H1 (cell line): ENCODE measurements around the gene UBXN11. TPM values are rescaled to one million over a fixed set of nuclear protein-coding genes. Genes with fewer than 3 reads are reported as not detected.

Experiments used
- CTCF ChIA-PET: fragments of 300-600 bp; sonication (Branson Sonifier 250); formaldehyde crosslinking; loops from one replicate; lab custom pipeline; 2021; ENCODE audit not compliant: partially characterized antibody; lab: Charles Lee
- POLR2A ChIA-PET: fragments of 300-600 bp; sonication (Branson Sonifier 250); formaldehyde crosslinking; loops from one replicate; lab custom pipeline; 2021; ENCODE audit warnings: inconsistent platforms; ENCODE audit not compliant: partially characterized antibody; lab: Charles Lee
- DNase-seq, 2 experiments: peaks; one replicate each; pipeline versions ENCODE4 v3.0.0 to v3.0.0-alpha.2; 2010 to 2022; ENCODE audit warnings: low spot score in 2 of 2, low read depth in 1 of 2, mixed read lengths in 1 of 2
- FAIRE-seq: peaks from 2 replicates; lab custom pipeline; 2011; peaks lifted over from hg19 to GRCh38; lab: Jason Lieb, UNC
- H2AFZ ChIP-seq: 2 replicates; pipeline ENCODE4 v1.8.1; 2012; ENCODE audit warnings: low read length, inconsistent platforms
- H2AK5ac ChIP-seq: 2 replicates; pipeline ENCODE4 v1.6.1; 2013; ENCODE audit warnings: low read depth, low read length
- H2BK120ac ChIP-seq: replicated peaks from 2 replicates; pipeline ENCODE3; 2013; ENCODE audit warnings: low read depth, low read length, inconsistent platforms
- H2BK12ac ChIP-seq: 2 replicates; pipeline ENCODE4 v1.6.1; 2013; ENCODE audit warnings: low read depth, low read length
- H2BK15ac ChIP-seq: 2 replicates; pipeline ENCODE4 v1.6.1; 2013; ENCODE audit warnings: low read length
- H2BK20ac ChIP-seq: 2 replicates; pipeline ENCODE4 v1.6.1; 2013; ENCODE audit warnings: low read length
- H2BK5ac ChIP-seq: 2 replicates; pipeline ENCODE4 v1.6.1; 2013; ENCODE audit warnings: low read depth, low read length
- H3K14ac ChIP-seq: 2 replicates; pipeline ENCODE4 v1.6.1; 2013; ENCODE audit warnings: inconsistent platforms; ENCODE audit not compliant: insufficient read length
- H3K18ac ChIP-seq: 2 replicates; pipeline ENCODE4 v1.6.1; 2013; ENCODE audit warnings: low read length; ENCODE audit errors: extremely low read depth
- H3K23ac ChIP-seq: 2 replicates; pipeline ENCODE4 v1.6.1; 2013; ENCODE audit warnings: inconsistent platforms; ENCODE audit not compliant: insufficient read length
- H3K23me2 ChIP-seq: 2 replicates; pipeline ENCODE4 v1.6.1; 2013; ENCODE audit warnings: low read depth, low read length
- H3K27ac ChIP-seq: 2 replicates; pipeline ENCODE4 v1.6.1; 2011; ENCODE audit warnings: low read depth, low read length, inconsistent platforms
- H3K27me3 ChIP-seq, 4 experiments: replicated peaks in 1 of 4; 1 replicate in 1 of 4; 2 replicates in 3 of 4; pipeline versions ENCODE4 v1.6.1 to v1.8.1; 2011 to 2013; ENCODE audit warnings: low read length in 3 of 4, mild to moderate bottlenecking in 3 of 4, inconsistent platforms in 2 of 4, mixed read lengths in 2 of 4, moderate library complexity in 1 of 4; ENCODE audit not compliant: control insufficient read depth in 3 of 4, insufficient read depth in 3 of 4; ENCODE audit errors: extremely low read depth in 1 of 4
- H3K36me3 ChIP-seq, 4 experiments: 2 replicates each; pipeline versions ENCODE4 v1.6.1 to v1.8.1; 2011 to 2013; ENCODE audit warnings: mild to moderate bottlenecking in 4 of 4, low read length in 3 of 4, moderate library complexity in 2 of 4, control low read depth in 1 of 4, inconsistent platforms in 1 of 4; ENCODE audit not compliant: insufficient read depth in 4 of 4, control insufficient read depth in 2 of 4
- H3K4ac ChIP-seq: replicated peaks from 2 replicates; pipeline ENCODE3; 2013; ENCODE audit warnings: low read length, low read depth, mixed read lengths, inconsistent platforms; ENCODE audit not compliant: insufficient read length
- H3K4me1 ChIP-seq, 4 experiments: replicated peaks in 1 of 4; 1 replicate in 1 of 4; 2 replicates in 3 of 4; pipeline versions ENCODE4 v1.6.1 to v1.8.1; 2011 to 2013; ENCODE audit warnings: low read length in 3 of 4, inconsistent platforms in 2 of 4, mixed read lengths in 1 of 4; ENCODE audit not compliant: insufficient read depth in 4 of 4, control insufficient read depth in 3 of 4
- H3K4me2 ChIP-seq, 2 experiments: 2 replicates each; pipeline versions ENCODE4 v1.6.1 to v1.8.1; 2011 to 2013; ENCODE audit warnings: low read depth in 2 of 2, low read length in 2 of 2, control low read depth in 1 of 2, inconsistent platforms in 1 of 2, mild to moderate bottlenecking in 1 of 2; ENCODE audit not compliant: insufficient read depth in 1 of 2
- H3K4me3 ChIP-seq, 4 experiments: fragments of 200-600, 300-600 bp in 1 of 4; sonication (generic), shearing (Covaris generic), sonication (Bioruptor Twin) in 1 of 4; 2 replicates each; pipeline versions ENCODE4 v1.5.1 to v1.8.1; 2011 to 2016; ENCODE audit warnings: low read length in 4 of 4, low read depth in 3 of 4, control low read depth in 2 of 4, inconsistent platforms in 2 of 4, mild to moderate bottlenecking in 2 of 4, mixed read lengths in 1 of 4, moderate library complexity in 1 of 4; ENCODE audit not compliant: insufficient read depth in 2 of 4; ENCODE audit errors: extremely low read depth in 1 of 4
- H3K56ac ChIP-seq: replicated peaks from 2 replicates; pipeline ENCODE3; 2013; ENCODE audit warnings: low read depth, mild to moderate bottlenecking, mixed read lengths, low read length, inconsistent platforms; ENCODE audit not compliant: insufficient read length
- H3K79me1 ChIP-seq: 2 replicates; pipeline ENCODE4 v1.6.1; 2013; ENCODE audit warnings: low read depth, low read length, control low read depth
- H3K79me2 ChIP-seq, 2 experiments: 2 replicates each; pipeline versions ENCODE4 v1.6.1 to v1.8.1; 2012 to 2013; ENCODE audit warnings: low read length in 2 of 2, mild to moderate bottlenecking in 2 of 2, inconsistent platforms in 1 of 2; ENCODE audit not compliant: insufficient read depth in 2 of 2, control insufficient read depth in 1 of 2
- H3K9ac ChIP-seq, 4 experiments: replicated peaks in 1 of 4; 1 replicate in 1 of 4; 2 replicates in 3 of 4; pipeline versions ENCODE4 v1.6.1 to v1.8.1; 2011 to 2013; ENCODE audit warnings: low read depth in 3 of 4, low read length in 3 of 4, control low read depth in 2 of 4, mild to moderate bottlenecking in 2 of 4, moderate library complexity in 2 of 4, inconsistent platforms in 1 of 4; ENCODE audit errors: extremely low read depth in 1 of 4
- H3K9me3 ChIP-seq, 2 experiments: 2 replicates each; pipeline versions ENCODE4 v1.6.1 to v1.8.1; 2012 to 2013; ENCODE audit warnings: mild to moderate bottlenecking in 2 of 2, moderate library complexity in 2 of 2, control low read depth in 1 of 2, inconsistent platforms in 1 of 2, low read depth in 1 of 2, low read length in 1 of 2, mixed read lengths in 1 of 2; ENCODE audit not compliant: insufficient read depth in 2 of 2
- H4K20me1 ChIP-seq, 2 experiments: replicated peaks in 1 of 2; 2 replicates each; pipeline versions ENCODE3 to v1.8.1; 2011 to 2013; ENCODE audit warnings: inconsistent platforms in 2 of 2, low read length in 2 of 2, mild to moderate bottlenecking in 1 of 2; ENCODE audit not compliant: insufficient read depth in 2 of 2, control insufficient read depth in 1 of 2
- H4K5ac ChIP-seq: 2 replicates; pipeline ENCODE4 v1.6.1; 2013; ENCODE audit warnings: low read length, low read depth, mixed read lengths, inconsistent platforms; ENCODE audit not compliant: insufficient read length
- H4K8ac ChIP-seq: 2 replicates; pipeline ENCODE4 v1.8.0; 2013; ENCODE audit warnings: mild to moderate bottlenecking, moderate library complexity, low read length, inconsistent platforms; ENCODE audit not compliant: insufficient read depth; ENCODE audit errors: extremely low read depth
- H4K91ac ChIP-seq: replicated peaks from 2 replicates; pipeline ENCODE3; 2013; ENCODE audit warnings: low read length, mixed read lengths, inconsistent platforms; ENCODE audit not compliant: insufficient read length
- TAF7 ChIP-seq: optimal IDR thresholded peaks from 2 replicates; pipeline ENCODE3; 2011; ENCODE audit warnings: low read depth, mild to moderate bottlenecking, inconsistent platforms, low read length, moderate library complexity, borderline replicate concordance
- WGBS, 2 experiments: shearing (Covaris generic) in 1 of 2; methylation state at CpG; one replicate each; pipeline versions ENCODE4 v1.1.6 to v1.1.7; 2013 to 2015; ENCODE audit warnings: low lambda C conversion rate in 2 of 2, mixed read lengths in 2 of 2, inconsistent platforms in 1 of 2, low coverage in 1 of 2, missing lambda C conversion rate in 1 of 2; ENCODE audit not compliant: insufficient replicate concordance in 2 of 2, insufficient coverage in 1 of 2, insufficient read length in 1 of 2; ENCODE audit errors: extremely low coverage in 1 of 2, missing lambda C conversion rate in 1 of 2; 5-methylcytosine and 5-hydroxymethylcytosine counted together
- polyA plus RNA-seq, 7 experiments: library from polyadenylated mRNA; depleted of rRNA in 3 of 7; stranded (reverse) in 5 of 7; unstranded in 2 of 7; fragments of >200 nt in 5 of 7; fragments of 200-250 nt in 2 of 7; gene quantifications; 1 replicate in 5 of 7; 2 replicates in 1 of 7; 4 replicates in 1 of 7; pipeline versions ENCODE4 v1.2.1 to v1.2.3, GENCODE V29; 2011 to 2013; ENCODE audit warnings: missing spikeins in 2 of 7, mixed read lengths in 2 of 7
- total RNA-seq: library from RNA; stranded (reverse); fragmentation: NEBNext Ultra II Directional; extraction: Animal tissue kit (Norgen Biotek cat#: 25700); gene quantifications from 2 replicates; pipeline ENCODE4 v1.2.1, GENCODE V29; 2021

Gene UBXN11
- total and polyA plus RNA-seq, 2 of the 8 experiments (the other 6 are each of a cell fraction or from before 2014, with no cell fraction given) = 6.3 to 10.4 TPM

DNA sequence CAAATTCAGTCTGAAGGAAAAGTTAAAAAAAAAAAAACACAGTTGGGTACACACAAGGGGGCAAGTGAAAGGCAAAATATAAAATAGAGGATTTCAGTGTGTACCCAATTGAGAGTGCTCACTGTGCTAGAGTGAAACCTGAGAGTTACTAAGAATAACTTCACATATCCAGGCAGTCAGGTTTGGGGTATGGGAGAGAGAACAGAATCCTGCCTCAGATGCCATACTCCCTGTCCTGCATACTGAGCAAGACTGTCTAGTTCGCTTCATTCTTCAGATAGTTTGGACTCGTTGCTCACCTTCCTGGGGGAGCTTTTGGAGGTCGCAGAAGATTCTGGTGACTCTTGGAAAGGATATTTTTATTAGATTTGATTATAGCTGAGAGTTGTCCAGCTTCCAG, 52.0 kb downstream of the UBXN11 start:
- H2BK15ac ChIP-seq = no peak overlapping the region
- no peak overlapping the region for H3K4me3 ChIP-seq
- no peak overlapping the region for H3K56ac ChIP-seq
- DNase-seq (no peak), FAIRE-seq (no peak)
- no peaks in the 10 kb centered on the region for H3K27me3 ChIP-seq
- no peak overlapping the region for H2BK20ac ChIP-seq
- no peak overlapping the region for H3K23ac ChIP-seq
- no peak overlapping the region for H3K18ac ChIP-seq
- WGBS, 2 experiments = 94% methylated on average over 3 of the region's 3 CpGs; no CpG with 5 or more reads in 1 of the 2 experiments
- H3K23me2 ChIP-seq = no peaks in the 10 kb centered on the region
- no peaks in the 10 kb centered on the region for H3K79me1 ChIP-seq
- H4K8ac ChIP-seq = no peak overlapping the region
- peaks cover 0 to 2% of the 10 kb centered on the region in 2 experiments for H4K20me1 ChIP-seq
- H3K9ac ChIP-seq = no peak overlapping the region
- no peak for TF ChIP-seq TAF7
- peaks cover 0 to 3% of the 10 kb centered on the region in 2 experiments; a peak in 1 of 4 replicates for H3K9me3 ChIP-seq
- POLR2A ChIA-PET = no interaction called here
- peaks cover 0 to 5% of the 10 kb centered on the region in 2 experiments; a peak in 1 of 4 replicates for H3K79me2 ChIP-seq
- H2BK120ac ChIP-seq = no peak overlapping the region
- H2AK5ac ChIP-seq = no peak overlapping the region
- H4K91ac ChIP-seq = no peak overlapping the region
- CTCF ChIA-PET = interaction anchor here (0.9 kb wide), 1 partner anchor 21 kb away, joined by 3 read pairs; no protein-coding TSS in a partner anchor
- no peak overlapping the region for H3K14ac ChIP-seq
- no peak overlapping the region for H2BK12ac ChIP-seq
- H3K27ac ChIP-seq = no peak overlapping the region
- no peak overlapping the region for H2AFZ ChIP-seq
- no peak overlapping the region for H3K4me2 ChIP-seq
- H3K4ac ChIP-seq = no peak overlapping the region
- H3K4me1 ChIP-seq = no peaks in the 10 kb centered on the region
- H4K5ac ChIP-seq = no peak overlapping the region
- peaks cover 21 to 56% (median 39%) of the 10 kb centered on the region in 4 experiments for H3K36me3 ChIP-seq
- H2BK5ac ChIP-seq = no peak overlapping the region
